GM15510 (cell line): ENCODE measurements around the gene SNX9.

ENCODE experiments used
- POLR2A ChIP-seq: IDR thresholded peaks from 3 replicates; pipeline ENCODE4 v1.6.1; 2011; ENCODE audit warnings: borderline replicate concordance; ENCODE audit not compliant: insufficient read length; ENCODE audit errors: extremely low read depth

The SNX9 gene

GRCh38 chr6:157885211-157885788 lies 62.3 kb downstream of the SNX9 start:
- TF ChIP-seq POLR2A: no peak

GRCh38 chr6:157885876-157886275 lies 62.8 kb downstream of the SNX9 start:
- no peak for TF ChIP-seq POLR2A

GRCh38 chr6:157887892-157888291 lies 64.8 kb downstream of the SNX9 start:
- TF ChIP-seq POLR2A: no peak

- TF ChIP-seq POLR2A: no peak
These were observed 68.7 kb downstream of the SNX9 start for GRCh38 chr6:157891544-157892362.

GRCh38 chr6:157892363-157892877 lies 69.4 kb downstream of the SNX9 start:
- no peak for TF ChIP-seq POLR2A

- no peak for TF ChIP-seq POLR2A
These were observed 70.2 kb downstream of the SNX9 start for GRCh38 chr6:157893238-157893637.

GRCh38 chr6:157895585-157895984 lies 72.5 kb downstream of the SNX9 start:
- TF ChIP-seq POLR2A: no peak

GRCh38 chr6:157896932-157897331 lies 73.9 kb downstream of the SNX9 start:
- no peak for TF ChIP-seq POLR2A

- no peak for TF ChIP-seq POLR2A
These were observed 75.1 kb downstream of the SNX9 start for GRCh38 chr6:157898169-157898568.

- TF ChIP-seq POLR2A: no peak
These were observed 75.6 kb downstream of the SNX9 start for GRCh38 chr6:157898640-157899039.

GRCh38 chr6:157904999-157905398 lies 82.0 kb downstream of the SNX9 start:
- TF ChIP-seq POLR2A: no peak

GRCh38 chr6:157905590-157906342 lies 82.7 kb downstream of the SNX9 start:
- no peak for TF ChIP-seq POLR2A

GRCh38 chr6:157906537-157907061 lies 83.6 kb downstream of the SNX9 start:
- TF ChIP-seq POLR2A: no peak

- TF ChIP-seq POLR2A: no peak
These were observed 84.6 kb downstream of the SNX9 start for GRCh38 chr6:157907651-157908050.
